Skin of body (tissue), 2 donors: ENCODE measurements around the gene SYT1. TPM values are rescaled to one million over a fixed set of nuclear protein-coding genes. Genes with fewer than 3 reads are reported as not detected.

Source experiments
- small RNA-seq: library from RNA; depleted of rRNA; stranded (forward); fragments of <200 nt; gene quantifications from one replicate; pipeline ENCODE3, GENCODE V24; 2014; ENCODE audit warnings: low replicate concordance
- total RNA-seq: library from RNA; depleted of rRNA; stranded (reverse); fragments of >200 nt; gene quantifications from one replicate; pipeline ENCODE4 v1.2.3, GENCODE V29; 2014

SYT1 gene
- total RNA-seq, 1 donor from 2014 or later: 0.99 TPM

Small RNA genes within 50 kb of the gene (small RNA-seq; reads per million reads assigned to genes)
- gene MIR1252: not detected
